H1 (cell line): ENCODE measurements around the gene COX7A1. TPM values are rescaled to one million over a fixed set of nuclear protein-coding genes. Genes with fewer than 3 reads are reported as not detected.

Source experiments
- CTCF ChIA-PET: fragments of 300-600 bp; sonication (Branson Sonifier 250); formaldehyde crosslinking; loops from one replicate; lab custom pipeline; 2021; ENCODE audit not compliant: partially characterized antibody; lab: Charles Lee
- POLR2A ChIA-PET: fragments of 300-600 bp; sonication (Branson Sonifier 250); formaldehyde crosslinking; loops from one replicate; lab custom pipeline; 2021; ENCODE audit warnings: inconsistent platforms; ENCODE audit not compliant: partially characterized antibody; lab: Charles Lee
- DNase-seq, 2 experiments: peaks; one replicate each; pipeline versions ENCODE4 v3.0.0 to v3.0.0-alpha.2; 2010 to 2022; ENCODE audit warnings: low spot score in 2 of 2, low read depth in 1 of 2, mixed read lengths in 1 of 2
- FAIRE-seq: peaks from 2 replicates; lab custom pipeline; 2011; peaks lifted over from hg19 to GRCh38; lab: Jason Lieb, UNC
- H2AFZ ChIP-seq: 2 replicates; pipeline ENCODE4 v1.8.1; 2012; ENCODE audit warnings: low read length, inconsistent platforms
- H2AK5ac ChIP-seq: 2 replicates; pipeline ENCODE4 v1.6.1; 2013; ENCODE audit warnings: low read depth, low read length
- H2BK120ac ChIP-seq: replicated peaks from 2 replicates; pipeline ENCODE3; 2013; ENCODE audit warnings: low read depth, low read length, inconsistent platforms
- H2BK12ac ChIP-seq: 2 replicates; pipeline ENCODE4 v1.6.1; 2013; ENCODE audit warnings: low read depth, low read length
- H2BK15ac ChIP-seq: 2 replicates; pipeline ENCODE4 v1.6.1; 2013; ENCODE audit warnings: low read length
- H2BK20ac ChIP-seq: 2 replicates; pipeline ENCODE4 v1.6.1; 2013; ENCODE audit warnings: low read length
- H2BK5ac ChIP-seq: 2 replicates; pipeline ENCODE4 v1.6.1; 2013; ENCODE audit warnings: low read depth, low read length
- H3K14ac ChIP-seq: 2 replicates; pipeline ENCODE4 v1.6.1; 2013; ENCODE audit warnings: inconsistent platforms; ENCODE audit not compliant: insufficient read length
- H3K18ac ChIP-seq: 2 replicates; pipeline ENCODE4 v1.6.1; 2013; ENCODE audit warnings: low read length; ENCODE audit errors: extremely low read depth
- H3K23ac ChIP-seq: 2 replicates; pipeline ENCODE4 v1.6.1; 2013; ENCODE audit warnings: inconsistent platforms; ENCODE audit not compliant: insufficient read length
- H3K23me2 ChIP-seq: 2 replicates; pipeline ENCODE4 v1.6.1; 2013; ENCODE audit warnings: low read depth, low read length
- H3K27ac ChIP-seq: 2 replicates; pipeline ENCODE4 v1.6.1; 2011; ENCODE audit warnings: low read depth, low read length, inconsistent platforms
- H3K27me3 ChIP-seq, 4 experiments: replicated peaks in 1 of 4; 1 replicate in 1 of 4; 2 replicates in 3 of 4; pipeline versions ENCODE4 v1.6.1 to v1.8.1; 2011 to 2013; ENCODE audit warnings: low read length in 3 of 4, mild to moderate bottlenecking in 3 of 4, inconsistent platforms in 2 of 4, mixed read lengths in 2 of 4, moderate library complexity in 1 of 4; ENCODE audit not compliant: control insufficient read depth in 3 of 4, insufficient read depth in 3 of 4; ENCODE audit errors: extremely low read depth in 1 of 4
- H3K36me3 ChIP-seq, 4 experiments: 2 replicates each; pipeline versions ENCODE4 v1.6.1 to v1.8.1; 2011 to 2013; ENCODE audit warnings: mild to moderate bottlenecking in 4 of 4, low read length in 3 of 4, moderate library complexity in 2 of 4, control low read depth in 1 of 4, inconsistent platforms in 1 of 4; ENCODE audit not compliant: insufficient read depth in 4 of 4, control insufficient read depth in 2 of 4
- H3K4ac ChIP-seq: replicated peaks from 2 replicates; pipeline ENCODE3; 2013; ENCODE audit warnings: low read length, low read depth, mixed read lengths, inconsistent platforms; ENCODE audit not compliant: insufficient read length
- H3K4me1 ChIP-seq, 4 experiments: replicated peaks in 1 of 4; 1 replicate in 1 of 4; 2 replicates in 3 of 4; pipeline versions ENCODE4 v1.6.1 to v1.8.1; 2011 to 2013; ENCODE audit warnings: low read length in 3 of 4, inconsistent platforms in 2 of 4, mixed read lengths in 1 of 4; ENCODE audit not compliant: insufficient read depth in 4 of 4, control insufficient read depth in 3 of 4
- H3K4me2 ChIP-seq, 2 experiments: 2 replicates each; pipeline versions ENCODE4 v1.6.1 to v1.8.1; 2011 to 2013; ENCODE audit warnings: low read depth in 2 of 2, low read length in 2 of 2, control low read depth in 1 of 2, inconsistent platforms in 1 of 2, mild to moderate bottlenecking in 1 of 2; ENCODE audit not compliant: insufficient read depth in 1 of 2
- H3K4me3 ChIP-seq, 4 experiments: fragments of 200-600, 300-600 bp in 1 of 4; sonication (generic), shearing (Covaris generic), sonication (Bioruptor Twin) in 1 of 4; 2 replicates each; pipeline versions ENCODE4 v1.5.1 to v1.8.1; 2011 to 2016; ENCODE audit warnings: low read length in 4 of 4, low read depth in 3 of 4, control low read depth in 2 of 4, inconsistent platforms in 2 of 4, mild to moderate bottlenecking in 2 of 4, mixed read lengths in 1 of 4, moderate library complexity in 1 of 4; ENCODE audit not compliant: insufficient read depth in 2 of 4; ENCODE audit errors: extremely low read depth in 1 of 4
- H3K56ac ChIP-seq: replicated peaks from 2 replicates; pipeline ENCODE3; 2013; ENCODE audit warnings: low read depth, mild to moderate bottlenecking, mixed read lengths, low read length, inconsistent platforms; ENCODE audit not compliant: insufficient read length
- H3K79me1 ChIP-seq: 2 replicates; pipeline ENCODE4 v1.6.1; 2013; ENCODE audit warnings: low read depth, low read length, control low read depth
- H3K79me2 ChIP-seq, 2 experiments: 2 replicates each; pipeline versions ENCODE4 v1.6.1 to v1.8.1; 2012 to 2013; ENCODE audit warnings: low read length in 2 of 2, mild to moderate bottlenecking in 2 of 2, inconsistent platforms in 1 of 2; ENCODE audit not compliant: insufficient read depth in 2 of 2, control insufficient read depth in 1 of 2
- H3K9ac ChIP-seq, 4 experiments: replicated peaks in 1 of 4; 1 replicate in 1 of 4; 2 replicates in 3 of 4; pipeline versions ENCODE4 v1.6.1 to v1.8.1; 2011 to 2013; ENCODE audit warnings: low read depth in 3 of 4, low read length in 3 of 4, control low read depth in 2 of 4, mild to moderate bottlenecking in 2 of 4, moderate library complexity in 2 of 4, inconsistent platforms in 1 of 4; ENCODE audit errors: extremely low read depth in 1 of 4
- H3K9me3 ChIP-seq, 2 experiments: 2 replicates each; pipeline versions ENCODE4 v1.6.1 to v1.8.1; 2012 to 2013; ENCODE audit warnings: mild to moderate bottlenecking in 2 of 2, moderate library complexity in 2 of 2, control low read depth in 1 of 2, inconsistent platforms in 1 of 2, low read depth in 1 of 2, low read length in 1 of 2, mixed read lengths in 1 of 2; ENCODE audit not compliant: insufficient read depth in 2 of 2
- H4K20me1 ChIP-seq, 2 experiments: replicated peaks in 1 of 2; 2 replicates each; pipeline versions ENCODE3 to v1.8.1; 2011 to 2013; ENCODE audit warnings: inconsistent platforms in 2 of 2, low read length in 2 of 2, mild to moderate bottlenecking in 1 of 2; ENCODE audit not compliant: insufficient read depth in 2 of 2, control insufficient read depth in 1 of 2
- H4K5ac ChIP-seq: 2 replicates; pipeline ENCODE4 v1.6.1; 2013; ENCODE audit warnings: low read length, low read depth, mixed read lengths, inconsistent platforms; ENCODE audit not compliant: insufficient read length
- H4K8ac ChIP-seq: 2 replicates; pipeline ENCODE4 v1.8.0; 2013; ENCODE audit warnings: mild to moderate bottlenecking, moderate library complexity, low read length, inconsistent platforms; ENCODE audit not compliant: insufficient read depth; ENCODE audit errors: extremely low read depth
- H4K91ac ChIP-seq: replicated peaks from 2 replicates; pipeline ENCODE3; 2013; ENCODE audit warnings: low read length, mixed read lengths, inconsistent platforms; ENCODE audit not compliant: insufficient read length
- BACH1 ChIP-seq: IDR thresholded peaks from 2 replicates; pipeline ENCODE4 v1.6.1; 2012; ENCODE audit warnings: low read length, improper control_type of control experiment
- BRCA1 ChIP-seq: IDR thresholded peaks from 2 replicates; pipeline ENCODE4 v1.6.1; 2012; ENCODE audit warnings: low read depth, low read length, improper control_type of control experiment
- CTBP2 ChIP-seq: IDR thresholded peaks from 2 replicates; pipeline ENCODE4 v1.7.0; 2011; ENCODE audit warnings: borderline replicate concordance, mild to moderate bottlenecking, moderate library complexity, mixed read lengths, low read length; ENCODE audit not compliant: insufficient read depth, insufficient read length
- CTCF ChIP-seq, 3 experiments: IDR thresholded peaks; 1 replicate in 2 of 3; 2 replicates in 1 of 3; pipeline versions ENCODE4 v1.5.1 to v1.6.1; 2011; ENCODE audit warnings: low read length in 3 of 3, mild to moderate bottlenecking in 3 of 3, inconsistent platforms in 2 of 3, low read depth in 1 of 3, moderate library complexity in 1 of 3; ENCODE audit not compliant: insufficient read depth in 1 of 3; ENCODE audit errors: control extremely low read depth in 1 of 3
- JUN ChIP-seq: IDR thresholded peaks from 2 replicates; pipeline ENCODE4 v1.6.1; 2011; ENCODE audit warnings: low read depth, mild to moderate bottlenecking, improper control_type of control experiment, low read length
- KDM4A ChIP-seq: IDR thresholded peaks from one replicate; pipeline ENCODE4 v1.7.1; 2012; ENCODE audit warnings: low read depth, mild to moderate bottlenecking, moderate library complexity, low read length, inconsistent platforms; ENCODE audit not compliant: severe bottlenecking
- POLR2A ChIP-seq, 2 experiments: IDR thresholded peaks; 1 replicate in 1 of 2; 2 replicates in 1 of 2; pipeline ENCODE4 v1.6.1; 2011; ENCODE audit warnings: low read depth in 2 of 2, low read length in 2 of 2, mild to moderate bottlenecking in 2 of 2; ENCODE audit errors: control extremely low read depth in 1 of 2
- POLR2AphosphoS5 ChIP-seq: IDR thresholded peaks from 2 replicates; pipeline ENCODE4 v1.6.1; 2011; ENCODE audit warnings: low read depth, low read length
- RFX5 ChIP-seq: IDR thresholded peaks from 2 replicates; pipeline ENCODE4 v1.6.1; 2011; ENCODE audit warnings: low read depth, low read length, improper control_type of control experiment, borderline replicate concordance
- SP2 ChIP-seq: IDR thresholded peaks from 2 replicates; pipeline ENCODE4 v1.6.1; 2012; ENCODE audit warnings: mild to moderate bottlenecking, low read length, inconsistent platforms
- WGBS, 2 experiments: shearing (Covaris generic) in 1 of 2; methylation state at CpG; one replicate each; pipeline versions ENCODE4 v1.1.6 to v1.1.7; 2013 to 2015; ENCODE audit warnings: low lambda C conversion rate in 2 of 2, mixed read lengths in 2 of 2, inconsistent platforms in 1 of 2, low coverage in 1 of 2, missing lambda C conversion rate in 1 of 2; ENCODE audit not compliant: insufficient replicate concordance in 2 of 2, insufficient coverage in 1 of 2, insufficient read length in 1 of 2; ENCODE audit errors: extremely low coverage in 1 of 2, missing lambda C conversion rate in 1 of 2; 5-methylcytosine and 5-hydroxymethylcytosine counted together
- polyA plus RNA-seq, 7 experiments: library from polyadenylated mRNA; depleted of rRNA in 3 of 7; stranded (reverse) in 5 of 7; unstranded in 2 of 7; fragments of >200 nt in 5 of 7; fragments of 200-250 nt in 2 of 7; gene quantifications; 1 replicate in 5 of 7; 2 replicates in 1 of 7; 4 replicates in 1 of 7; pipeline versions ENCODE4 v1.2.1 to v1.2.3, GENCODE V29; 2011 to 2013; ENCODE audit warnings: missing spikeins in 2 of 7, mixed read lengths in 2 of 7
- total RNA-seq: library from RNA; stranded (reverse); fragmentation: NEBNext Ultra II Directional; extraction: Animal tissue kit (Norgen Biotek cat#: 25700); gene quantifications from 2 replicates; pipeline ENCODE4 v1.2.1, GENCODE V29; 2021

Gene COX7A1
- total and polyA plus RNA-seq, 2 of the 8 experiments (the other 6 are each of a cell fraction or from before 2014, with no cell fraction given), result 0.60 TPM

GRCh38 chr19:36101550-36102327, 50.5 kb downstream of the COX7A1 start:
- 94% methylated on average over 24 of the region's 27 CpGs; no CpG with 5 or more reads in 1 of the 2 experiments for WGBS, 2 experiments
- Histone ChIP-seq H3K14ac (no peak overlapping the region), H2BK15ac (no peak overlapping the region), H2AK5ac (no peak overlapping the region), H3K23ac (no peak overlapping the region), H4K5ac (no peak overlapping the region), H4K91ac (no peak overlapping the region), H3K27me3 (no peaks in the 10 kb centered on the region), H4K20me1 (peaks cover 0 to 3% of the 10 kb centered on the region in 2 experiments), H3K4me2 (no peak overlapping the region), H3K9me3 (no peaks in the 10 kb centered on the region), H3K18ac (no peak overlapping the region), H2BK12ac (no peak overlapping the region), H2BK20ac (no peak overlapping the region), H3K4ac (no peak overlapping the region), H2AFZ (no peak overlapping the region), H2BK5ac (no peak overlapping the region), H3K79me2 (no peaks in the 10 kb centered on the region), H4K8ac (no peak overlapping the region), H3K9ac (no peak overlapping the region), H3K79me1 (no peaks in the 10 kb centered on the region), H3K23me2 (no peaks in the 10 kb centered on the region), H3K4me1 (no peaks in the 10 kb centered on the region), H3K56ac (no peak overlapping the region), H3K4me3 (no peak overlapping the region), H3K27ac (no peak overlapping the region), H3K36me3 (peaks cover 19 to 60% (median 54%) of the 10 kb centered on the region in 4 experiments), H2BK120ac (no peak overlapping the region)
- ChIA-PET POLR2A (interaction anchor here (1.3 to 4.4 kb wide), 3 partner anchors 11 to 41 kb away, joined by 3 to 18 read pairs (median 17); partner anchors contain the start of genes POLR2I and TBCB), CTCF (interaction anchor here (0.8 to 1.5 kb wide), 4 partner anchors 12 to 68 kb away, joined by 3 to 4 read pairs (median 4); no protein-coding TSS in a partner anchor)
- FAIRE-seq, result no peak
- no peak for DNase-seq
- TF ChIP-seq RFX5 (no peak), CTBP2 (no peak), POLR2AphosphoS5 (no peak), BACH1 (no peak), SP2 (no peak), KDM4A (no peak), JUN (no peak), POLR2A (IDR thresholded peaks at IDR 0.05; ENCODE audit: control extremely low read depth in 1 of 2, low read depth in 2 of 2, low read length in 2 of 2) (no peak), BRCA1 (no peak), CTCF (IDR thresholded peaks at IDR 0.05; ENCODE audit: control extremely low read depth in 1 of 3, insufficient read depth in 1 of 3, low read depth in 1 of 3, low read length in 3 of 3) (no peak)
